ENCODE results near the gene CXCR6.

- TF ChIP-seq, protein P1, sequence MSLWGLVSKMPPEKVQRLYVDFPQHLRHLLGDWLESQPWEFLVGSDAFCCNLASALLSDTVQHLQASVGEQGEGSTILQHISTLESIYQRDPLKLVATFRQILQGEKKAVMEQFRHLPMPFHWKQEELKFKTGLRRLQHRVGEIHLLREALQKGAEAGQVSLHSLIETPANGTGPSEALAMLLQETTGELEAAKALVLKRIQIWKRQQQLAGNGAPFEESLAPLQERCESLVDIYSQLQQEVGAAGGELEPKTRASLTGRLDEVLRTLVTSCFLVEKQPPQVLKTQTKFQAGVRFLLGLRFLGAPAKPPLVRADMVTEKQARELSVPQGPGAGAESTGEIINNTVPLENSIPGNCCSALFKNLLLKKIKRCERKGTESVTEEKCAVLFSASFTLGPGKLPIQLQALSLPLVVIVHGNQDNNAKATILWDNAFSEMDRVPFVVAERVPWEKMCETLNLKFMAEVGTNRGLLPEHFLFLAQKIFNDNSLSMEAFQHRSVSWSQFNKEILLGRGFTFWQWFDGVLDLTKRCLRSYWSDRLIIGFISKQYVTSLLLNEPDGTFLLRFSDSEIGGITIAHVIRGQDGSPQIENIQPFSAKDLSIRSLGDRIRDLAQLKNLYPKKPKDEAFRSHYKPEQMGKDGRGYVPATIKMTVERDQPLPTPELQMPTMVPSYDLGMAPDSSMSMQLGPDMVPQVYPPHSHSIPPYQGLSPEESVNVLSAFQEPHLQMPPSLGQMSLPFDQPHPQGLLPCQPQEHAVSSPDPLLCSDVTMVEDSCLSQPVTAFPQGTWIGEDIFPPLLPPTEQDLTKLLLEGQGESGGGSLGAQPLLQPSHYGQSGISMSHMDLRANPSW (CRISPR knock-in tag; IDR thresholded peaks at IDR 0.05; ENCODE audit: borderline replicate concordance), result no peak
- TF ChIP-seq POLR2A (IDR thresholded peaks at IDR 0.05; ENCODE audit: insufficient read depth in 1 of 2, low read depth in 2 of 2, low read length in 2 of 2) (no peak), EP300 (IDR thresholded peaks at IDR 0.05; ENCODE audit: low read depth in 2 of 2, low read length in 2 of 2) (no peak), EP300 (CRISPR knock-in tag; IDR thresholded peaks at IDR 0.05; ENCODE audit: borderline replicate concordance) (no peak), MAX (IDR thresholded peaks at IDR 0.05) (no peak), EZH2 (conservative IDR thresholded peaks at IDR 0.05; ENCODE audit: low read depth, low read length) (no peak), ZNF431 (CRISPR knock-in tag; IDR thresholded peaks at IDR 0.05; ENCODE audit: borderline replicate concordance, low read depth) (no peak), CENPX (CRISPR knock-in tag; IDR thresholded peaks at IDR 0.05) (no peak), KDM5B (CRISPR knock-in tag; IDR thresholded peaks at IDR 0.05; ENCODE audit: borderline replicate concordance) (no peak), MEF2D (CRISPR knock-in tag; IDR thresholded peaks at IDR 0.05) (no peak), RAD51 (IDR thresholded peaks at IDR 0.05; ENCODE audit: borderline replicate concordance) (no peak)
- TF ChIP-seq, protein P2, sequence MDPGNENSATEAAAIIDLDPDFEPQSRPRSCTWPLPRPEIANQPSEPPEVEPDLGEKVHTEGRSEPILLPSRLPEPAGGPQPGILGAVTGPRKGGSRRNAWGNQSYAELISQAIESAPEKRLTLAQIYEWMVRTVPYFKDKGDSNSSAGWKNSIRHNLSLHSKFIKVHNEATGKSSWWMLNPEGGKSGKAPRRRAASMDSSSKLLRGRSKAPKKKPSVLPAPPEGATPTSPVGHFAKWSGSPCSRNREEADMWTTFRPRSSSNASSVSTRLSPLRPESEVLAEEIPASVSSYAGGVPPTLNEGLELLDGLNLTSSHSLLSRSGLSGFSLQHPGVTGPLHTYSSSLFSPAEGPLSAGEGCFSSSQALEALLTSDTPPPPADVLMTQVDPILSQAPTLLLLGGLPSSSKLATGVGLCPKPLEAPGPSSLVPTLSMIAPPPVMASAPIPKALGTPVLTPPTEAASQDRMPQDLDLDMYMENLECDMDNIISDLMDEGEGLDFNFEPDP (CRISPR knock-in tag; conservative IDR thresholded peaks at IDR 0.05), result no peak
- TF ChIP-seq, protein P3, sequence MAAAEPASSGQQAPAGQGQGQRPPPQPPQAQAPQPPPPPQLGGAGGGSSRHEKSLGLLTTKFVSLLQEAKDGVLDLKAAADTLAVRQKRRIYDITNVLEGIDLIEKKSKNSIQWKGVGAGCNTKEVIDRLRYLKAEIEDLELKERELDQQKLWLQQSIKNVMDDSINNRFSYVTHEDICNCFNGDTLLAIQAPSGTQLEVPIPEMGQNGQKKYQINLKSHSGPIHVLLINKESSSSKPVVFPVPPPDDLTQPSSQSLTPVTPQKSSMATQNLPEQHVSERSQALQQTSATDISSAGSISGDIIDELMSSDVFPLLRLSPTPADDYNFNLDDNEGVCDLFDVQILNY (CRISPR knock-in tag; conservative IDR thresholded peaks at IDR 0.05), result no peak
- TF ChIP-seq, protein P4, sequence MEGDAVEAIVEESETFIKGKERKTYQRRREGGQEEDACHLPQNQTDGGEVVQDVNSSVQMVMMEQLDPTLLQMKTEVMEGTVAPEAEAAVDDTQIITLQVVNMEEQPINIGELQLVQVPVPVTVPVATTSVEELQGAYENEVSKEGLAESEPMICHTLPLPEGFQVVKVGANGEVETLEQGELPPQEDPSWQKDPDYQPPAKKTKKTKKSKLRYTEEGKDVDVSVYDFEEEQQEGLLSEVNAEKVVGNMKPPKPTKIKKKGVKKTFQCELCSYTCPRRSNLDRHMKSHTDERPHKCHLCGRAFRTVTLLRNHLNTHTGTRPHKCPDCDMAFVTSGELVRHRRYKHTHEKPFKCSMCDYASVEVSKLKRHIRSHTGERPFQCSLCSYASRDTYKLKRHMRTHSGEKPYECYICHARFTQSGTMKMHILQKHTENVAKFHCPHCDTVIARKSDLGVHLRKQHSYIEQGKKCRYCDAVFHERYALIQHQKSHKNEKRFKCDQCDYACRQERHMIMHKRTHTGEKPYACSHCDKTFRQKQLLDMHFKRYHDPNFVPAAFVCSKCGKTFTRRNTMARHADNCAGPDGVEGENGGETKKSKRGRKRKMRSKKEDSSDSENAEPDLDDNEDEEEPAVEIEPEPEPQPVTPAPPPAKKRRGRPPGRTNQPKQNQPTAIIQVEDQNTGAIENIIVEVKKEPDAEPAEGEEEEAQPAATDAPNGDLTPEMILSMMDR (CRISPR knock-in tag; IDR thresholded peaks at IDR 0.05), result no peak
Measured at GRCh38 chr3:45936261-45936660, 7.0 kb upstream of the CXCR6 start.
